Small intestine (tissue), 7 donors: ENCODE results near the gene BCAS1. TPM values are rescaled to one million over a fixed set of nuclear protein-coding genes. Genes with fewer than 3 reads are reported as not detected.

Source experiments
- DNase-seq, 2 donors: peaks; one replicate each; pipeline versions ENCODE4 v3.0.0 to v3.0.0-alpha.2; 2013
- FAIRE-seq: peaks from 2 replicates; lab custom pipeline; 2012; peaks lifted over from hg19 to GRCh38; lab: Jason Lieb, UNC
- H3K27ac ChIP-seq, 3 donors: one replicate each; pipeline ENCODE4 v1.5.1; 2013; ENCODE audit warnings: low read length in 2 of 3, mild to moderate bottlenecking in 2 of 3, control low read depth in 1 of 3, inconsistent platforms in 1 of 3, low read depth in 1 of 3, moderate library complexity in 1 of 3
- H3K27me3 ChIP-seq, 3 donors: one replicate each; pipeline ENCODE4 v1.6.1; 2013; ENCODE audit warnings: low read length in 3 of 3, inconsistent platforms in 1 of 3; ENCODE audit not compliant: control insufficient read depth in 3 of 3, insufficient read depth in 3 of 3
- H3K36me3 ChIP-seq, 3 donors: one replicate each; pipeline ENCODE4 v1.6.1; 2013; ENCODE audit warnings: low read length in 3 of 3, inconsistent platforms in 1 of 3, low read depth in 1 of 3, mild to moderate bottlenecking in 1 of 3, moderate library complexity in 1 of 3; ENCODE audit not compliant: control insufficient read depth in 3 of 3, insufficient read depth in 2 of 3
- H3K4me1 ChIP-seq, 3 donors: one replicate each; pipeline ENCODE4 v1.6.1; 2013; ENCODE audit warnings: low read length in 2 of 3, inconsistent platforms in 1 of 3, low read depth in 1 of 3, mild to moderate bottlenecking in 1 of 3, moderate library complexity in 1 of 3; ENCODE audit not compliant: control insufficient read depth in 3 of 3, insufficient read depth in 2 of 3
- H3K4me3 ChIP-seq, 3 donors: one replicate each; pipeline ENCODE4 v1.5.1; 2013; ENCODE audit warnings: low read length in 3 of 3, control low read depth in 1 of 3, inconsistent platforms in 1 of 3, low read depth in 1 of 3, mild to moderate bottlenecking in 1 of 3, moderate library complexity in 1 of 3
- H3K9me3 ChIP-seq, 2 donors: one replicate each; pipeline ENCODE4 v1.6.1; 2013; ENCODE audit warnings: low read depth in 1 of 2, low read length in 1 of 2; ENCODE audit not compliant: control insufficient read depth in 2 of 2, insufficient read depth in 1 of 2
- WGBS, 3 donors: extraction: QIAGEN DNeasy Blood & Tissue Kit; methylation state at CpG; one replicate each; pipeline ENCODE4 v1.1.7; 2013; 5-methylcytosine and 5-hydroxymethylcytosine counted together
- polyA plus RNA-seq, 4 donors: library from polyadenylated mRNA; stranded (reverse) in 3 of 4; unstranded in 1 of 4; fragments of 200-250 nt in 3 of 4; fragments of 120-200 nt in 1 of 4; gene quantifications; one replicate each; pipeline versions ENCODE4 v1.2.1 to v1.2.3, GENCODE V29; 2013
- donor health status: healthy with polysubstance abuse.
- donor health status: control.
- donor health status: control.
- donor health status: Bipolar disorder and iron deficiency.
- donor health status: healthy.

Gene BCAS1
- polyA plus RNA-seq, 4 donors, result 5.3 to 52.9 (median 30.8) TPM

GRCh38 chr20:53922901-53923314, 147.5 kb downstream of the BCAS1 start:
- no peak overlapping the region for H3K27ac ChIP-seq

GRCh38 chr20:53921443-53921973, 148.9 kb downstream of the BCAS1 start:
- Histone ChIP-seq H3K27ac (no peak overlapping the region), H3K4me1 (peaks cover 0 to 6% (median 3%) of the 10 kb centered on the region in 3 donors), H3K27me3 (no peaks in the 10 kb centered on the region), H3K4me3 (no peak overlapping the region), H3K36me3 (no peaks in the 10 kb centered on the region), H3K9me3 (no peaks in the 10 kb centered on the region)
- 67 to 75% (median 71%) methylated on average over 12 of the region's 12 CpGs for WGBS, 3 donors
- FAIRE-seq (no peak), DNase-seq (peak in 1 of 2 donors; percentile 36)

More at GRCh38 chr20:53922901-53923314, 147.5 kb downstream of the BCAS1 start:
- DNase-seq (peak in 1 of 2 donors; percentile 24), FAIRE-seq (no peak)
- H3K27me3 ChIP-seq, result no peaks in the 10 kb centered on the region
- H3K4me3 ChIP-seq, result no peak overlapping the region
- peaks cover 0 to 6% (median 3%) of the 10 kb centered on the region in 3 donors for H3K4me1 ChIP-seq
- no peaks in the 10 kb centered on the region for H3K36me3 ChIP-seq
- H3K9me3 ChIP-seq, result no peaks in the 10 kb centered on the region
- 20 to 40% (median 36%) methylated on average over 4 of the region's 4 CpGs for WGBS, 3 donors

GRCh38 chr20:53920647-53921245, 149.6 kb downstream of the BCAS1 start:
- no peak for FAIRE-seq
- Histone ChIP-seq H3K27me3 (no peaks in the 10 kb centered on the region), H3K36me3 (no peaks in the 10 kb centered on the region), H3K27ac (no peak overlapping the region), H3K4me1 (peaks cover 2 to 4% (median 2%) of the 10 kb centered on the region in 3 donors), H3K4me3 (no peak overlapping the region), H3K9me3 (no peaks in the 10 kb centered on the region)
- WGBS, 3 donors, result 75 to 84% (median 83%) methylated on average over 12 of the region's 12 CpGs
- no peak for DNase-seq

GRCh38 chr20:53919886-53920285, 150.5 kb downstream of the BCAS1 start:
- no peak overlapping the region for H3K4me3 ChIP-seq
- no peak for FAIRE-seq
- H3K36me3 ChIP-seq, result no peaks in the 10 kb centered on the region
- WGBS, 3 donors, result 96 to 99% (median 96%) methylated on average over 10 of the region's 10 CpGs
- no peak overlapping the region for H3K27ac ChIP-seq
- DNase-seq, result no peak
- H3K27me3 ChIP-seq, result no peaks in the 10 kb centered on the region
- H3K4me1 ChIP-seq, result peaks cover 2 to 8% (median 6%) of the 10 kb centered on the region in 3 donors
- no peaks in the 10 kb centered on the region for H3K9me3 ChIP-seq

- Histone ChIP-seq H3K4me3 (no peak overlapping the region), H3K27me3 (no peaks in the 10 kb centered on the region), H3K9me3 (no peaks in the 10 kb centered on the region), H3K36me3 (no peaks in the 10 kb centered on the region), H3K4me1 (peaks cover 2 to 16% (median 6%) of the 10 kb centered on the region in 3 donors), H3K27ac (no peak overlapping the region)
- DNase-seq (no peak), FAIRE-seq (no peak)
- WGBS, 3 donors, result 83 to 91% (median 90%) methylated on average over 11 of the region's 11 CpGs
These were observed 151.4 kb downstream of the BCAS1 start for GRCh38 chr20:53918949-53919361.

- H3K4me3 ChIP-seq, result no peak overlapping the region
- no peaks in the 10 kb centered on the region for H3K27me3 ChIP-seq
- H3K4me1 ChIP-seq, result peaks cover 2 to 16% (median 6%) of the 10 kb centered on the region in 3 donors
- H3K27ac ChIP-seq, result peak overlapping the region in 1 of 3 donors; percentile 84
- DNase-seq, result no peak
- no peaks in the 10 kb centered on the region for H3K9me3 ChIP-seq
- H3K36me3 ChIP-seq, result no peaks in the 10 kb centered on the region
- FAIRE-seq, result no peak
These were observed 152.4 kb downstream of the BCAS1 start for GRCh38 chr20:53918020-53918311.

GRCh38 chr20:53917145-53918019, 153.0 kb downstream of the BCAS1 start:
- DNase-seq (no peak), FAIRE-seq (no peak)
- no peaks in the 10 kb centered on the region for H3K27me3 ChIP-seq
- 45 to 59% (median 51%) methylated on average over 10 of the region's 10 CpGs for WGBS, 3 donors
- H3K36me3 ChIP-seq, result no peaks in the 10 kb centered on the region
- no peak overlapping the region for H3K4me3 ChIP-seq
- peaks cover 2 to 16% (median 6%) of the 10 kb centered on the region in 3 donors for H3K4me1 ChIP-seq
- H3K27ac ChIP-seq, result peak overlapping the region in 1 of 3 donors; percentile 84
- no peaks in the 10 kb centered on the region for H3K9me3 ChIP-seq

- FAIRE-seq, result no peak
- 19 to 54% (median 33%) methylated on average over 2 of the region's 2 CpGs for WGBS, 3 donors
- Histone ChIP-seq H3K27ac (peak overlapping the region; percentile 65 to 94 (median 91)), H3K36me3 (no peaks in the 10 kb centered on the region), H3K27me3 (no peaks in the 10 kb centered on the region), H3K4me3 (peak overlapping the region in 2 of 3 donors; percentile 25 to 77), H3K4me1 (peaks cover 2 to 16% (median 6%) of the 10 kb centered on the region in 3 donors), H3K9me3 (no peaks in the 10 kb centered on the region)
- DNase-seq, result no peak
These were observed 154.3 kb downstream of the BCAS1 start for GRCh38 chr20:53916173-53916512.
